ENCODE measurements around the gene ZEB1. TPM values are rescaled to one million over a fixed set of nuclear protein-coding genes. Genes with fewer than 3 reads are reported as not detected.
"Not testable (repeated sequence)": the region's sequence is repeated elsewhere in the genome, so short reads cannot be mapped to it uniquely, and the experiment has no call there.

ZEB1 gene
- total and polyA plus RNA-seq, 9 donors: 39.8 to 91.9 (median 57.3) TPM

GRCh38 chr10:31361475-31361874 is 42.5 kb downstream of the ZEB1 start:
- not testable (repeated sequence) for DNase-seq; H3K27ac ChIP-seq (ENCODE audit: low read length)
- WGBS (ENCODE audit: insufficient coverage): 100% methylated on average over 7 of the region's 15 CpGs

GRCh38 chr10:31362023-31362641 is 43.1 kb downstream of the ZEB1 start:
- no peak for DNase-seq
- no peaks in the 10 kb centered on the region for H3K4me1 ChIP-seq (ENCODE audit: control insufficient read depth, insufficient read depth, low read length)
- 97% methylated on average over 33 of the region's 44 CpGs for WGBS (ENCODE audit: insufficient coverage)
- H3K9me3 ChIP-seq (replicated peaks; ENCODE audit: control insufficient read depth, low read depth, low read length): peaks cover 7% of the 10 kb centered on the region
- no peak overlapping the region for H3K4me3 ChIP-seq (ENCODE audit: low read length)
- no peak overlapping the region for H3K27ac ChIP-seq (ENCODE audit: low read length)
- peaks cover 11% of the 10 kb centered on the region for H3K36me3 ChIP-seq (ENCODE audit: control insufficient read depth, insufficient read depth, low read length)
- no peaks in the 10 kb centered on the region for H3K27me3 ChIP-seq (ENCODE audit: control insufficient read depth, insufficient read depth, low read length)

More at GRCh38 chr10:31361475-31361874, 42.5 kb downstream of the ZEB1 start:
- not testable (repeated sequence) for H3K9me3 ChIP-seq (replicated peaks; ENCODE audit: control insufficient read depth, low read depth, low read length); H3K4me1 ChIP-seq (ENCODE audit: control insufficient read depth, insufficient read depth, low read length); H3K27me3 ChIP-seq (ENCODE audit: control insufficient read depth, insufficient read depth, low read length); H3K4me3 ChIP-seq (ENCODE audit: low read length)
- H3K36me3 ChIP-seq (ENCODE audit: control insufficient read depth, insufficient read depth, low read length): peaks cover 11% of the 10 kb centered on the region

- H3K36me3 ChIP-seq (ENCODE audit: control insufficient read depth, insufficient read depth, low read length): peaks cover 11% of the 10 kb centered on the region
- not testable (repeated sequence) for H3K27ac ChIP-seq (ENCODE audit: low read length); H3K27me3 ChIP-seq (ENCODE audit: control insufficient read depth, insufficient read depth, low read length); H3K9me3 ChIP-seq (replicated peaks; ENCODE audit: control insufficient read depth, low read depth, low read length); H3K4me1 ChIP-seq (ENCODE audit: control insufficient read depth, insufficient read depth, low read length); DNase-seq; H3K4me3 ChIP-seq (ENCODE audit: low read length)
- 96% methylated on average over 12 of the region's 19 CpGs for WGBS (ENCODE audit: insufficient coverage)
These were observed 44.7 kb downstream of the ZEB1 start for GRCh38 chr10:31363696-31364095.

GRCh38 chr10:31364238-31364637 is 45.2 kb downstream of the ZEB1 start:
- not testable (repeated sequence) for H3K9me3 ChIP-seq (replicated peaks; ENCODE audit: control insufficient read depth, low read depth, low read length); DNase-seq; H3K27me3 ChIP-seq (ENCODE audit: control insufficient read depth, insufficient read depth, low read length); H3K4me1 ChIP-seq (ENCODE audit: control insufficient read depth, insufficient read depth, low read length); H3K4me3 ChIP-seq (ENCODE audit: low read length); H3K27ac ChIP-seq (ENCODE audit: low read length)
- peaks cover 11% of the 10 kb centered on the region for H3K36me3 ChIP-seq (ENCODE audit: control insufficient read depth, insufficient read depth, low read length)
- WGBS (ENCODE audit: insufficient coverage): 93% methylated on average over 6 of the region's 13 CpGs

GRCh38 chr10:31366703-31367102 is 47.7 kb downstream of the ZEB1 start:
- no CpG with 5 or more reads among the region's 4 CpGs for WGBS (ENCODE audit: insufficient coverage)
- H3K27me3 ChIP-seq (ENCODE audit: control insufficient read depth, insufficient read depth, low read length): no peaks in the 10 kb centered on the region
- H3K4me3 ChIP-seq (ENCODE audit: low read length): no peak overlapping the region
- DNase-seq: no peak
- peaks cover 8% of the 10 kb centered on the region for H3K36me3 ChIP-seq (ENCODE audit: control insufficient read depth, insufficient read depth, low read length)
- H3K27ac ChIP-seq (ENCODE audit: low read length): no peak overlapping the region
- H3K4me1 ChIP-seq (ENCODE audit: control insufficient read depth, insufficient read depth, low read length): no peaks in the 10 kb centered on the region
- peaks cover 7% of the 10 kb centered on the region for H3K9me3 ChIP-seq (replicated peaks; ENCODE audit: control insufficient read depth, low read depth, low read length)

- Histone ChIP-seq H3K4me3 (ENCODE audit: low read length) (no peak overlapping the region), H3K27ac (ENCODE audit: low read length) (no peak overlapping the region), H3K36me3 (ENCODE audit: control insufficient read depth, insufficient read depth, low read length) (no peaks in the 10 kb centered on the region), H3K27me3 (ENCODE audit: control insufficient read depth, insufficient read depth, low read length) (no peaks in the 10 kb centered on the region), H3K9me3 (replicated peaks; ENCODE audit: control insufficient read depth, low read depth, low read length) (no peaks in the 10 kb centered on the region), H3K4me1 (ENCODE audit: control insufficient read depth, insufficient read depth, low read length) (no peaks in the 10 kb centered on the region)
- no peak for DNase-seq
These were observed 49.7 kb downstream of the ZEB1 start for GRCh38 chr10:31368724-31369123.

- Histone ChIP-seq H3K27me3 (ENCODE audit: control insufficient read depth, insufficient read depth, low read length) (no peaks in the 10 kb centered on the region), H3K9me3 (replicated peaks; ENCODE audit: control insufficient read depth, low read depth, low read length) (no peaks in the 10 kb centered on the region), H3K4me1 (ENCODE audit: control insufficient read depth, insufficient read depth, low read length) (no peaks in the 10 kb centered on the region), H3K27ac (ENCODE audit: low read length) (no peak overlapping the region), H3K4me3 (ENCODE audit: low read length) (no peak overlapping the region), H3K36me3 (ENCODE audit: control insufficient read depth, insufficient read depth, low read length) (no peaks in the 10 kb centered on the region)
- WGBS (ENCODE audit: insufficient coverage): no CpG with 5 or more reads among the region's 3 CpGs
- no peak for DNase-seq
These were observed 53.4 kb downstream of the ZEB1 start for GRCh38 chr10:31372439-31372838.

GRCh38 chr10:31374146-31374696 is 55.2 kb downstream of the ZEB1 start:
- WGBS (ENCODE audit: insufficient coverage): no CpG with 5 or more reads among the region's 2 CpGs
- no peak for DNase-seq
- no peaks in the 10 kb centered on the region for H3K4me1 ChIP-seq (ENCODE audit: control insufficient read depth, insufficient read depth, low read length)
- no peak overlapping the region for H3K4me3 ChIP-seq (ENCODE audit: low read length)
- H3K27me3 ChIP-seq (ENCODE audit: control insufficient read depth, insufficient read depth, low read length): no peaks in the 10 kb centered on the region
- no peaks in the 10 kb centered on the region for H3K36me3 ChIP-seq (ENCODE audit: control insufficient read depth, insufficient read depth, low read length)
- no peaks in the 10 kb centered on the region for H3K9me3 ChIP-seq (replicated peaks; ENCODE audit: control insufficient read depth, low read depth, low read length)
- H3K27ac ChIP-seq (ENCODE audit: low read length): no peak overlapping the region

- Histone ChIP-seq H3K27me3 (ENCODE audit: control insufficient read depth, insufficient read depth, low read length) (no peaks in the 10 kb centered on the region), H3K4me3 (ENCODE audit: low read length) (no peak overlapping the region)
- no CpG with 5 or more reads among the region's 1 CpG for WGBS (ENCODE audit: insufficient coverage)
These were observed 62.2 kb downstream of the ZEB1 start for GRCh38 chr10:31381171-31381570.

GRCh38 chr10:31381766-31382316 is 62.8 kb downstream of the ZEB1 start:
- DNase-seq: no peak
- Histone ChIP-seq H3K36me3 (ENCODE audit: control insufficient read depth, insufficient read depth, low read length) (no peaks in the 10 kb centered on the region), H3K4me3 (ENCODE audit: low read length) (no peak overlapping the region), H3K9me3 (replicated peaks; ENCODE audit: control insufficient read depth, low read depth, low read length) (no peaks in the 10 kb centered on the region), H3K27ac (ENCODE audit: low read length) (no peak overlapping the region), H3K4me1 (ENCODE audit: control insufficient read depth, insufficient read depth, low read length) (no peaks in the 10 kb centered on the region), H3K27me3 (ENCODE audit: control insufficient read depth, insufficient read depth, low read length) (no peaks in the 10 kb centered on the region)
- 100% methylated on average over 3 of the region's 6 CpGs for WGBS (ENCODE audit: insufficient coverage)

More at GRCh38 chr10:31381171-31381570, 62.2 kb downstream of the ZEB1 start:
- H3K36me3 ChIP-seq (ENCODE audit: control insufficient read depth, insufficient read depth, low read length): no peaks in the 10 kb centered on the region
- no peaks in the 10 kb centered on the region for H3K9me3 ChIP-seq (replicated peaks; ENCODE audit: control insufficient read depth, low read depth, low read length)
- no peak for DNase-seq
- no peak overlapping the region for H3K27ac ChIP-seq (ENCODE audit: low read length)
- H3K4me1 ChIP-seq (ENCODE audit: control insufficient read depth, insufficient read depth, low read length): no peaks in the 10 kb centered on the region
